CD8-positive, alpha-beta memory T cell (primary cell): Measurements from ENCODE around the gene ADAM8. TPM values are rescaled to one million over a fixed set of nuclear protein-coding genes. Genes with fewer than 3 reads are reported as not detected.

Experiments used
- CTCF ChIA-PET: fragments of 350-600 bp; sonication (Branson Sonifier 250); formaldehyde crosslinking; loops from one replicate; lab custom pipeline; 2021; ENCODE audit warnings: antibody characterized with exemption; lab: Charles Lee
- POLR2A ChIA-PET: fragments of 350-600 bp; sonication (Branson Sonifier 250); formaldehyde crosslinking; loops from one replicate; lab custom pipeline; 2021; ENCODE audit warnings: antibody characterized with exemption; lab: Charles Lee
- DNase-seq, 5 donors: peaks; one replicate each; pipeline versions ENCODE4 v3.0.0 to v3.0.0-alpha.2; 2020 to 2022; ENCODE audit warnings: mixed read lengths in 1 of 5
- H3K27ac ChIP-seq: one replicate; pipeline ENCODE4 v1.7.0; 2013; ENCODE audit warnings: low read depth, mild to moderate bottlenecking, low read length, moderate library complexity
- H3K27me3 ChIP-seq: 2 replicates; pipeline ENCODE4 v1.7.0; 2013; ENCODE audit warnings: low read length, mild to moderate bottlenecking; ENCODE audit not compliant: insufficient read depth, poor library complexity, severe bottlenecking
- H3K36me3 ChIP-seq: 2 replicates; pipeline ENCODE4 v1.7.0; 2013; ENCODE audit warnings: mild to moderate bottlenecking, low read length, moderate library complexity; ENCODE audit not compliant: insufficient read depth
- H3K4me1 ChIP-seq: 2 replicates; pipeline ENCODE4 v1.7.0; 2013; ENCODE audit warnings: mild to moderate bottlenecking, low read length, moderate library complexity; ENCODE audit not compliant: insufficient read depth
- H3K4me3 ChIP-seq: 2 replicates; pipeline ENCODE4 v1.7.0; 2013; ENCODE audit warnings: mild to moderate bottlenecking, low read length
- H3K9me3 ChIP-seq: 2 replicates; pipeline ENCODE4 v1.7.0; 2013; ENCODE audit warnings: mild to moderate bottlenecking, low read length
- H3K27ac Mint-ChIP-seq, 8 donors: one replicate each; pipeline ENCODE4 v1.8.0; 2020 to 2021; ENCODE audit warnings: mixed read lengths in 8 of 8, mild to moderate bottlenecking in 6 of 8, inconsistent platforms in 3 of 8, moderate library complexity in 3 of 8
- H3K27me3 Mint-ChIP-seq, 2 donors: one replicate each; pipeline ENCODE4 v1.8.0; 2020 to 2021; ENCODE audit warnings: mixed read lengths in 2 of 2, mild to moderate bottlenecking in 1 of 2, moderate library complexity in 1 of 2
- H3K36me3 Mint-ChIP-seq, 3 donors: one replicate each; pipeline ENCODE4 v1.8.0; 2020 to 2021; ENCODE audit warnings: mixed read lengths in 3 of 3, inconsistent platforms in 1 of 3, mild to moderate bottlenecking in 1 of 3
- H3K4me1 Mint-ChIP-seq, 3 donors: one replicate each; pipeline ENCODE4 v1.8.0; 2020 to 2021; ENCODE audit warnings: mixed read lengths in 3 of 3, inconsistent platforms in 1 of 3, mild to moderate bottlenecking in 1 of 3
- H3K4me3 Mint-ChIP-seq, 7 donors: one replicate each; pipeline ENCODE4 v1.8.0; 2020 to 2021; ENCODE audit warnings: mixed read lengths in 7 of 7, mild to moderate bottlenecking in 6 of 7, moderate library complexity in 4 of 7, inconsistent platforms in 2 of 7
- H3K9me3 Mint-ChIP-seq, 5 donors: one replicate each; pipeline ENCODE4 v1.8.0; 2020 to 2022; ENCODE audit warnings: mixed read lengths in 5 of 5, mild to moderate bottlenecking in 3 of 5, moderate library complexity in 2 of 5, inconsistent platforms in 1 of 5
- polyA plus RNA-seq: library from polyadenylated mRNA; unstranded; fragments of 300-500 nt; fragmentation: Illumina TruSeq; gene quantifications from one replicate; pipeline ENCODE4 v1.2.3, GENCODE V29; 2021
- total RNA-seq, 2 experiments: library from RNA; stranded (reverse); gene quantifications; one replicate each; pipeline ENCODE4 v1.2.3, GENCODE V29; 2021

The ADAM8 gene
- total and polyA plus RNA-seq, 3 experiments from 2014 or later: 67.0 to 74.9 (median 70.0) TPM

GRCh38 chr10:133289761-133290160 lies 13.1 kb upstream of the ADAM8 start:
- Mint-ChIP-seq H3K36me3 (peaks cover 4 to 75% (median 27%) of the 10 kb centered on the region in 3 donors), H3K9me3 (no peaks in the 10 kb centered on the region)

GRCh38 chr10:133287832-133288500 lies 11.3 kb upstream of the ADAM8 start:
- Mint-ChIP-seq H3K36me3 (peaks cover 6 to 78% (median 30%) of the 10 kb centered on the region in 3 donors), H3K27me3 (no peaks in the 10 kb centered on the region), H3K27ac (no peak overlapping the region), H3K4me3 (no peak overlapping the region), H3K4me1 (peaks cover 0 to 3% (median 0%) of the 10 kb centered on the region in 3 donors), H3K9me3 (no peaks in the 10 kb centered on the region)
- no peak for DNase-seq
- Histone ChIP-seq H3K27ac (no peak overlapping the region), H3K9me3 (no peaks in the 10 kb centered on the region), H3K27me3 (no peaks in the 10 kb centered on the region), H3K36me3 (peaks cover 18% of the 10 kb centered on the region), H3K4me1 (no peaks in the 10 kb centered on the region), H3K4me3 (no peak overlapping the region)
- ChIA-PET CTCF (no interaction called here), POLR2A (no interaction called here)

More at GRCh38 chr10:133289761-133290160, 13.1 kb upstream of the ADAM8 start:
- Histone ChIP-seq H3K4me3 (no peak overlapping the region), H3K27ac (no peak overlapping the region), H3K4me1 (no peaks in the 10 kb centered on the region), H3K27me3 (no peaks in the 10 kb centered on the region), H3K36me3 (peaks cover 29% of the 10 kb centered on the region), H3K9me3 (no peaks in the 10 kb centered on the region)
- DNase-seq: no peak
- Mint-ChIP-seq H3K4me1 (peaks cover 0 to 3% (median 0%) of the 10 kb centered on the region in 3 donors), H3K4me3 (no peak overlapping the region), H3K27me3 (no peaks in the 10 kb centered on the region), H3K27ac (no peak overlapping the region)
- ChIA-PET CTCF (no interaction called here), POLR2A (interaction anchor here (0.7 kb wide), 1 partner anchor 10 kb away, joined by 4 read pairs; no protein-coding TSS in a partner anchor)

GRCh38 chr10:133286366-133286765 lies 9.7 kb upstream of the ADAM8 start:
- Histone ChIP-seq H3K4me1 (no peaks in the 10 kb centered on the region), H3K27ac (no peak overlapping the region), H3K9me3 (no peaks in the 10 kb centered on the region), H3K36me3 (peaks cover 11% of the 10 kb centered on the region), H3K27me3 (no peaks in the 10 kb centered on the region), H3K4me3 (no peak overlapping the region)
- Mint-ChIP-seq H3K9me3 (no peaks in the 10 kb centered on the region), H3K4me1 (peaks cover 0 to 4% (median 0%) of the 10 kb centered on the region in 3 donors), H3K27ac (peak overlapping the region in 1 of 8 donors; percentile 32), H3K27me3 (no peaks in the 10 kb centered on the region), H3K4me3 (no peak overlapping the region), H3K36me3 (peaks cover 6 to 89% (median 31%) of the 10 kb centered on the region in 3 donors)
- CTCF ChIA-PET: no interaction called here
- no peak for DNase-seq
- POLR2A ChIA-PET: no interaction called here

GRCh38 chr10:133285217-133285616 lies 8.5 kb upstream of the ADAM8 start:
- no peak for DNase-seq
- ChIA-PET CTCF (no interaction called here), POLR2A (no interaction called here)
- Histone ChIP-seq H3K9me3 (no peaks in the 10 kb centered on the region), H3K27me3 (no peaks in the 10 kb centered on the region), H3K36me3 (peaks cover 11% of the 10 kb centered on the region), H3K27ac (no peak overlapping the region), H3K4me1 (no peaks in the 10 kb centered on the region), H3K4me3 (no peak overlapping the region)
- H3K27me3 Mint-ChIP-seq: no peaks in the 10 kb centered on the region
- no peaks in the 10 kb centered on the region for H3K9me3 Mint-ChIP-seq
- H3K4me1 Mint-ChIP-seq: peaks cover 0 to 4% (median 2%) of the 10 kb centered on the region in 3 donors
- peaks cover 6 to 90% (median 31%) of the 10 kb centered on the region in 3 donors for H3K36me3 Mint-ChIP-seq
- H3K4me3 Mint-ChIP-seq: no peak overlapping the region
- H3K27ac Mint-ChIP-seq: peak overlapping the region in 1 of 8 donors; percentile 64

DNA sequence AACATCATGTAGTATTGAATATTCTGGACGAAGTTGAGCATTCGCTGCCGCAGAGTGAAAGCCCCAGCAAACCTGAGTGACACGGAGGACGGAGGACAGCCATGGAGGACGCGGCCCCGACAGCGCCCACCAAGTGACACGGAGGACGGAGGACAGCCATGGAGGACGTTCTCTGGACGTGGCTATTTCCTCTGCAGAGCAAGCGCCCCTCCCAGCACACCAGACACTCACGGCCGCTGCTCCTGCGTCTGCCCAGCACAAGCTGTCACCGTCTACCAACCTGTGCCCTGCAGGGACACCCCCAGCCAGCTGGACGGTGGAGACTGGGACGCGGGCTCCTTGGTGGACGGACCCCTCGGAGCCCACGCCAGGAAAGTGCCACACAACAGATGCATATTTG lies 7.3 kb upstream of the ADAM8 start:
- Histone ChIP-seq H3K27me3 (no peaks in the 10 kb centered on the region), H3K27ac (no peak overlapping the region), H3K4me3 (no peak overlapping the region), H3K36me3 (peaks cover 14% of the 10 kb centered on the region), H3K9me3 (no peaks in the 10 kb centered on the region), H3K4me1 (peaks cover 9% of the 10 kb centered on the region)
- ChIA-PET POLR2A (no interaction called here), CTCF (no interaction called here)
- Mint-ChIP-seq H3K27ac (peak overlapping the region in 1 of 8 donors; percentile 3), H3K9me3 (no peaks in the 10 kb centered on the region), H3K27me3 (no peaks in the 10 kb centered on the region), H3K36me3 (peaks cover 5 to 84% (median 27%) of the 10 kb centered on the region in 3 donors), H3K4me1 (peaks cover 8 to 15% (median 13%) of the 10 kb centered on the region in 3 donors), H3K4me3 (no peak overlapping the region)
- no peak for DNase-seq

GRCh38 chr10:133282846-133283390 lies 6.2 kb upstream of the ADAM8 start:
- H3K27me3 Mint-ChIP-seq: no peaks in the 10 kb centered on the region
- H3K4me1 Mint-ChIP-seq: peaks cover 18 to 25% (median 23%) of the 10 kb centered on the region in 3 donors
- DNase-seq: no peak
- peak overlapping the region in 1 of 8 donors; percentile 75 for H3K27ac Mint-ChIP-seq
- Histone ChIP-seq H3K4me3 (no peak overlapping the region), H3K9me3 (no peaks in the 10 kb centered on the region), H3K27me3 (no peaks in the 10 kb centered on the region), H3K4me1 (peaks cover 19% of the 10 kb centered on the region), H3K36me3 (peaks cover 9% of the 10 kb centered on the region), H3K27ac (no peak overlapping the region)
- ChIA-PET CTCF (no interaction called here), POLR2A (no interaction called here)
- peaks cover 3 to 77% (median 25%) of the 10 kb centered on the region in 3 donors for H3K36me3 Mint-ChIP-seq
- no peaks in the 10 kb centered on the region for H3K9me3 Mint-ChIP-seq
- H3K4me3 Mint-ChIP-seq: no peak overlapping the region

DNA sequence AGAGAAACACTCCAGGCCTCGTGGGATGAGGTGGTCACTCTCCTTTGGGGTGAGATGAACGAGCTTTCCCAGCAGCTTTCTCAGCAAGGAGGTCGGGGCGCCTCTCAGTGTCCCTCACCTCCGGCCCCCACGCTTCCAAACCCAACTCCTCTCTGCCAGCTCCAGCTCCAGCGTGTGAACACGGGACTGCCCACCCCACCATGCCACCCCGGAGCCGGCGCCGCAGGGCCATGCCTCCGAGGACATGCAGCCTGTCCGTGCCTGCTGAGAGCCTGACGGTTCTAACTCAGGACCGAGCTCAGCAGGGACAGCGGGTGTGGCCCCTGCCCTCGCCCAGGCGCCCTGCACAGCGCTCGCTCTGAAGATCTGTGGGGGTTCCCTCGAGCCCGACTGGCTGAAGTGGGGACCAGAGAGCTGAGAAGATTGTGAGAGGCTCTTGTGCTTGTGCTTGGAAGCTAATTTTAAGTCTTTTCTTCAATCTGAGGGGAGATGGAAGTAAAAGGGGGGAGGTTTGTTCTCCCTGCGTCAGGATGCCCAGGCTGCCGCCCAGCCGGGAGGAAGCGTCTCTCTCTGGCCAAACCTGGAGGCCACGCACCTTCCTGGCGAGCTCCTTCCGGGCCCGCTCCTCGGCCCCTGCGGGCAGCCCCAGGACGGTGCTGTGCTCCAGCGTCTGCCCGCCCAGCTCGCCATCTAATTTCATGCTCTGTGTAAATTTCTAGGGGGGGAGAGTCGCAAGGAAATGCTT lies 5.1 kb upstream of the ADAM8 start:
- CTCF ChIA-PET: interaction anchor here (1.1 to 1.2 kb wide), 2 partner anchors 19 to 23 kb away, joined by 3 read pairs; no protein-coding TSS in a partner anchor
- peaks cover 3 to 68% (median 21%) of the 10 kb centered on the region in 3 donors for H3K36me3 Mint-ChIP-seq

More for the DNA sequence above, 5.1 kb upstream of the ADAM8 start:
- Mint-ChIP-seq H3K9me3 (no peaks in the 10 kb centered on the region), H3K27ac (peak overlapping the region in 4 of 8 donors; percentile 41 to 68 (median 60)), H3K27me3 (no peaks in the 10 kb centered on the region), H3K4me3 (no peak overlapping the region), H3K4me1 (peaks cover 23 to 34% (median 26%) of the 10 kb centered on the region in 3 donors)
- H3K9me3 ChIP-seq: no peaks in the 10 kb centered on the region
- H3K27ac ChIP-seq: no peak overlapping the region
- POLR2A ChIA-PET: interaction anchor here (0.6 kb wide), 1 partner anchor 25 kb away, joined by 4 read pairs; no protein-coding TSS in a partner anchor
- peaks cover 30% of the 10 kb centered on the region for H3K4me1 ChIP-seq
- no peak overlapping the region for H3K4me3 ChIP-seq
- no peak for DNase-seq
- peaks cover 9% of the 10 kb centered on the region for H3K36me3 ChIP-seq
- H3K27me3 ChIP-seq: no peaks in the 10 kb centered on the region
